Astrocyte (in vitro differentiated cells and primary cell): ENCODE measurements around the gene PLXDC2. TPM values are rescaled to one million over a fixed set of nuclear protein-coding genes. Genes with fewer than 3 reads are reported as not detected.

Experiments
- DNase-seq: peaks from one replicate; pipeline ENCODE4 v3.0.0-alpha.2; 2010; ENCODE audit warnings: low read depth
- FAIRE-seq: peaks from 2 replicates; lab custom pipeline; 2011; peaks lifted over from hg19 to GRCh38; lab: Jason Lieb, UNC
- H2AFZ ChIP-seq: 2 replicates; pipeline ENCODE4 v1.6.0; 2012; ENCODE audit warnings: low read depth, low read length, inconsistent platforms
- H3K27ac ChIP-seq: 2 replicates; pipeline ENCODE4 v1.5.1; 2011; ENCODE audit warnings: low read depth, low read length, inconsistent platforms
- H3K27me3 ChIP-seq: 2 replicates; pipeline ENCODE4 v1.6.0; 2011; ENCODE audit warnings: low read length, inconsistent platforms; ENCODE audit not compliant: insufficient read depth
- H3K36me3 ChIP-seq: 2 replicates; pipeline ENCODE4 v1.5.1; 2011; ENCODE audit warnings: low read length, inconsistent platforms; ENCODE audit not compliant: insufficient read depth
- H3K4me1 ChIP-seq: 2 replicates; pipeline ENCODE4 v1.5.1; 2011; ENCODE audit warnings: low read length, inconsistent platforms; ENCODE audit not compliant: insufficient read depth
- H3K4me2 ChIP-seq: 2 replicates; pipeline ENCODE4 v1.6.0; 2012; ENCODE audit warnings: low read length, inconsistent platforms
- H3K4me3 ChIP-seq: 2 replicates; pipeline ENCODE4 v1.5.1; 2011; ENCODE audit warnings: low read depth, mild to moderate bottlenecking, low read length, inconsistent platforms; ENCODE audit not compliant: insufficient read depth
- H3K79me2 ChIP-seq: 2 replicates; pipeline ENCODE4 v1.6.0; 2012; ENCODE audit warnings: mild to moderate bottlenecking, low read length, inconsistent platforms; ENCODE audit not compliant: insufficient read depth
- H3K9ac ChIP-seq: 2 replicates; pipeline ENCODE4 v1.6.0; 2012; ENCODE audit warnings: mild to moderate bottlenecking, low read length, inconsistent platforms
- H3K9me3 ChIP-seq: 2 replicates; pipeline ENCODE4 v1.5.1; 2012; ENCODE audit warnings: low read depth, mild to moderate bottlenecking, low read length, inconsistent platforms; ENCODE audit not compliant: insufficient read depth
- H4K20me1 ChIP-seq: 2 replicates; pipeline ENCODE4 v1.6.0; 2012; ENCODE audit warnings: low read length, inconsistent platforms; ENCODE audit not compliant: insufficient read depth
- H3K27ac Mint-ChIP-seq: one replicate; pipeline ENCODE4 v1.8.0; 2021; ENCODE audit warnings: mild to moderate bottlenecking, mixed read lengths; ENCODE audit not compliant: unreplicated experiment
- H3K27me3 Mint-ChIP-seq: one replicate; pipeline ENCODE4 v1.8.0; 2021; ENCODE audit warnings: low read depth, mixed read lengths; ENCODE audit not compliant: unreplicated experiment
- H3K36me3 Mint-ChIP-seq: one replicate; pipeline ENCODE4 v1.8.0; 2021; ENCODE audit warnings: low read depth, mixed read lengths; ENCODE audit not compliant: unreplicated experiment
- H3K4me1 Mint-ChIP-seq: one replicate; pipeline ENCODE4 v1.8.0; 2021; ENCODE audit warnings: low read depth, mixed read lengths; ENCODE audit not compliant: unreplicated experiment
- H3K4me3 Mint-ChIP-seq: one replicate; pipeline ENCODE4 v1.8.0; 2021; ENCODE audit warnings: mild to moderate bottlenecking, moderate library complexity, mixed read lengths; ENCODE audit not compliant: unreplicated experiment
- H3K9me3 Mint-ChIP-seq: one replicate; pipeline ENCODE4 v1.8.0; 2021; ENCODE audit warnings: mild to moderate bottlenecking, mixed read lengths; ENCODE audit not compliant: unreplicated experiment
- EZH2 ChIP-seq: IDR thresholded peaks from 2 replicates; pipeline ENCODE4 v1.6.1; 2012; ENCODE audit warnings: mild to moderate bottlenecking, low read length, inconsistent platforms; ENCODE audit not compliant: insufficient read depth
- total RNA-seq: library from RNA; stranded (reverse); gene quantifications from 2 replicates; pipeline ENCODE4 v1.2.1, GENCODE V29; 2021
- TF ChIP-seq, protein P1 (sequence below): IDR thresholded peaks from 2 replicates; pipeline ENCODE4 v1.5.1; 2011; ENCODE audit warnings: low read depth, mild to moderate bottlenecking, inconsistent platforms, low read length, moderate library complexity; ENCODE audit not compliant: insufficient read depth

Gene PLXDC2
- total RNA-seq, 1 donor from 2014 or later = 36.1 TPM

DNA sequence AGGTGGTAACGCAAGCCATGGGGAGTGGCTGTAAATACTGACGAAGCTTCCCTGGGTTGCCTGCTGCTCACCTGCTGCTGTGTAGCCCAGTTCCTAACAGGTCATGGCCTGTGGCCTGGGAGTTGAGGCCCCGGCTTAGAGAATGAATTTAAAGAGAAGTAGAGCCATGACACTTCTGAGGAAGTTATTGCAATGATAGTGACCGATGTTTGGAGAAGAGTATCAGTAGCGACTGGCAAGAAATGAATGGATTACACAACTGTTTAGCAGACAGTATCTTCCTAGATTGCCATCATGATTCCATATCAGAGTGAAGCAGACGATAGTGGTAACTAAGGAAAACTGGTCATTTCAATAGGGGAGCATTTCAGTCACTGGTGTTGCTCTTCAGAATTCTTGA is 249.6 kb downstream of the PLXDC2 start:
- H3K4me3 Mint-ChIP-seq = no peak overlapping the region
- no peaks in the 10 kb centered on the region for H3K9me3 ChIP-seq
- H3K79me2 ChIP-seq = no peaks in the 10 kb centered on the region
- no peaks in the 10 kb centered on the region for H3K4me1 Mint-ChIP-seq
- H3K27me3 Mint-ChIP-seq = no peaks in the 10 kb centered on the region
- H3K4me1 ChIP-seq = no peaks in the 10 kb centered on the region
- peaks cover 2% of the 10 kb centered on the region for H3K9me3 Mint-ChIP-seq
- no peaks in the 10 kb centered on the region for H4K20me1 ChIP-seq
- H3K36me3 Mint-ChIP-seq = peaks cover 3% of the 10 kb centered on the region
- no peak overlapping the region for H3K4me3 ChIP-seq
- DNase-seq (no peak), FAIRE-seq (no peak)
- no peak overlapping the region for H3K4me2 ChIP-seq
- no peaks in the 10 kb centered on the region for H3K36me3 ChIP-seq
- H3K27me3 ChIP-seq = no peaks in the 10 kb centered on the region
- no peak overlapping the region for H3K27ac ChIP-seq
- H3K27ac Mint-ChIP-seq = no peak overlapping the region
- H3K9ac ChIP-seq = no peak overlapping the region
- H2AFZ ChIP-seq = no peak overlapping the region
- TF ChIP-seq, protein P1, sequence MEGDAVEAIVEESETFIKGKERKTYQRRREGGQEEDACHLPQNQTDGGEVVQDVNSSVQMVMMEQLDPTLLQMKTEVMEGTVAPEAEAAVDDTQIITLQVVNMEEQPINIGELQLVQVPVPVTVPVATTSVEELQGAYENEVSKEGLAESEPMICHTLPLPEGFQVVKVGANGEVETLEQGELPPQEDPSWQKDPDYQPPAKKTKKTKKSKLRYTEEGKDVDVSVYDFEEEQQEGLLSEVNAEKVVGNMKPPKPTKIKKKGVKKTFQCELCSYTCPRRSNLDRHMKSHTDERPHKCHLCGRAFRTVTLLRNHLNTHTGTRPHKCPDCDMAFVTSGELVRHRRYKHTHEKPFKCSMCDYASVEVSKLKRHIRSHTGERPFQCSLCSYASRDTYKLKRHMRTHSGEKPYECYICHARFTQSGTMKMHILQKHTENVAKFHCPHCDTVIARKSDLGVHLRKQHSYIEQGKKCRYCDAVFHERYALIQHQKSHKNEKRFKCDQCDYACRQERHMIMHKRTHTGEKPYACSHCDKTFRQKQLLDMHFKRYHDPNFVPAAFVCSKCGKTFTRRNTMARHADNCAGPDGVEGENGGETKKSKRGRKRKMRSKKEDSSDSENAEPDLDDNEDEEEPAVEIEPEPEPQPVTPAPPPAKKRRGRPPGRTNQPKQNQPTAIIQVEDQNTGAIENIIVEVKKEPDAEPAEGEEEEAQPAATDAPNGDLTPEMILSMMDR = no peak

DNA sequence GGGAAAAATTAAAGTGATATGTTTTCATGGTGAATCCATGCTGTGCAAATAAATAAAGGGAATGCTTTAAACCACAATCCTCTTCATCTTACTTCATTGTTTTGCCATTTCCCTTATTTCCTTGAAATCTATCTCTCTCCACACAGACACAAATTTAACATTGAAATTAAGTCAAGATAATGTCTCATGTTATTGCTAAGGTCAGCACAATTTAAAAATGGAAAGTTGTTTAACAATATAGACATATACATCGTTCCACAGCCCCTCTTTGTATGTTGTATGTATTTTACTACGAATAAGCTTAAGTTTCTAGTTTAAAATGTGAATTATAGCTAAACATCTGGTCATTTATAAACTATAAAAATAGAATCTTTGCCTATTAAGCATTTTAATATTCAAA is 256.9 kb downstream of the PLXDC2 start:
- TF ChIP-seq, protein P1 = no peak
- no peak for TF ChIP-seq EZH2
- H3K4me2 ChIP-seq = no peak overlapping the region
- no peaks in the 10 kb centered on the region for H4K20me1 ChIP-seq
- H3K36me3 Mint-ChIP-seq = peaks cover 12% of the 10 kb centered on the region
- no peaks in the 10 kb centered on the region for H3K27me3 ChIP-seq
- no peaks in the 10 kb centered on the region for H3K9me3 ChIP-seq
- peaks cover 4% of the 10 kb centered on the region for H3K9me3 Mint-ChIP-seq
- DNase-seq (no peak), FAIRE-seq (no peak)
- H3K4me3 Mint-ChIP-seq = no peak overlapping the region
- no peak overlapping the region for H3K27ac ChIP-seq
- H3K27ac Mint-ChIP-seq = no peak overlapping the region
- no peak overlapping the region for H3K9ac ChIP-seq
- no peaks in the 10 kb centered on the region for H3K4me1 ChIP-seq
- no peaks in the 10 kb centered on the region for H3K4me1 Mint-ChIP-seq
- no peaks in the 10 kb centered on the region for H3K79me2 ChIP-seq
- no peaks in the 10 kb centered on the region for H3K27me3 Mint-ChIP-seq
- H2AFZ ChIP-seq = no peak overlapping the region
- H3K36me3 ChIP-seq = no peaks in the 10 kb centered on the region
- H3K4me3 ChIP-seq = no peak overlapping the region

DNA sequence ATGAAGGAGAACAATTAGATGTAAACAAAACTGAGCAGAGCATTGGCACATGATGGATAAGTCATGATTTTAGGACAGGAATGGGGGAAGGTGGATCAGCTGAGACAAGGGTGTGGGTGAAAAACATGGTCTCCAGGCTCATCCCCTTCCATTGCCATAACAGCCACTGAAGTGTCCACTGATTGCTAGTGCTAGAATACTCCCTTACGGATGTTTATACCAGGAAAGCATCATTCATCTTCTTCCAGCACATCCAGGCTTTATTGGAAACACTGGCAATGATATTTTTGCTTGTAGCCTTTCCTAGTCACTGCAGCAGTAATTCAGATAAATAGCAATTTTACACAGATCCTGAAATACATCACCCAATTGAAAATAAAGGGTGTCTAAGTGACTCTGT is 259.5 kb downstream of the PLXDC2 start:
- Histone ChIP-seq H3K4me2 (no peak overlapping the region), H4K20me1 (no peaks in the 10 kb centered on the region), H3K4me3 (no peak overlapping the region), H3K36me3 (no peaks in the 10 kb centered on the region), H3K9ac (no peak overlapping the region), H2AFZ (no peak overlapping the region), H3K9me3 (no peaks in the 10 kb centered on the region), H3K27me3 (no peaks in the 10 kb centered on the region), H3K27ac (no peak overlapping the region), H3K79me2 (no peaks in the 10 kb centered on the region), H3K4me1 (no peaks in the 10 kb centered on the region)
- no peak overlapping the region for H3K27ac Mint-ChIP-seq
- no peaks in the 10 kb centered on the region for H3K27me3 Mint-ChIP-seq
- H3K4me1 Mint-ChIP-seq = no peaks in the 10 kb centered on the region
- peaks cover 8% of the 10 kb centered on the region for H3K9me3 Mint-ChIP-seq
- no peak for DNase-seq
- peaks cover 21% of the 10 kb centered on the region for H3K36me3 Mint-ChIP-seq
- no peak for FAIRE-seq
- H3K4me3 Mint-ChIP-seq = no peak overlapping the region
- TF ChIP-seq, protein P1 = no peak
- TF ChIP-seq EZH2 = no peak
